ENCODE data around the gene SCN3A. TPM values are rescaled to one million over a fixed set of nuclear protein-coding genes. Genes with fewer than 3 reads are reported as not detected.

SCN3A gene
- total and polyA plus RNA-seq, 4 experiments from 2014 or later: not detected

GRCh38 chr2:165056564-165056963, 147.3 kb downstream of the SCN3A start:
- no peaks in the 10 kb centered on the region for H3K4me1 ChIP-seq (ENCODE audit: insufficient read depth, low read length)
- intact Hi-C loops (cut with micrococcal nuclease): no loop called here
- DNase-seq: no peak
- H3K27me3 Mint-ChIP-seq: no peaks in the 10 kb centered on the region
- H3K27ac ChIP-seq (ENCODE audit: low read depth, low read length): no peak overlapping the region
- peaks cover 0 to 4% (median 0%) of the 10 kb centered on the region in 8 donors for H3K9me3 Mint-ChIP-seq
- no peak overlapping the region for H3K27ac Mint-ChIP-seq
- CTCF ChIA-PET (ENCODE audit: partially characterized antibody): no interaction called here
- no peaks in the 10 kb centered on the region for H3K27me3 ChIP-seq (ENCODE audit: insufficient read depth, low read length)
- H3K9me3 ChIP-seq (ENCODE audit: control insufficient read depth in 1 of 2, low read length in 2 of 2): no peaks in the 10 kb centered on the region
- POLR2A ChIA-PET (ENCODE audit: partially characterized antibody): no interaction called here
- H3K4me1 Mint-ChIP-seq: peaks cover 0 to 2% (median under 1%) of the 10 kb centered on the region in 4 donors
- H3K4me3 ChIP-seq (ENCODE audit: low read length in 2 of 2): no peak overlapping the region
- no peak overlapping the region for H3K4me3 Mint-ChIP-seq
- no peaks in the 10 kb centered on the region for H3K36me3 ChIP-seq (ENCODE audit: insufficient read depth, low read length)
- H3K36me3 Mint-ChIP-seq: no peaks in the 10 kb centered on the region

- Mint-ChIP-seq H3K9me3 (peaks cover 0 to 2% (median 0%) of the 10 kb centered on the region in 8 donors), H3K27ac (no peak overlapping the region), H3K4me3 (no peak overlapping the region), H3K4me1 (peaks cover 0 to 2% (median under 1%) of the 10 kb centered on the region in 4 donors), H3K36me3 (no peaks in the 10 kb centered on the region), H3K27me3 (no peaks in the 10 kb centered on the region)
- H3K9me3 ChIP-seq (ENCODE audit: control insufficient read depth in 1 of 2, low read length in 2 of 2): no peaks in the 10 kb centered on the region
- CTCF ChIA-PET (ENCODE audit: partially characterized antibody): no interaction called here
- no peaks in the 10 kb centered on the region for H3K4me1 ChIP-seq (ENCODE audit: insufficient read depth, low read length)
- DNase-seq: no peak
- H3K36me3 ChIP-seq (ENCODE audit: insufficient read depth, low read length): no peaks in the 10 kb centered on the region
- no peak overlapping the region for H3K27ac ChIP-seq (ENCODE audit: low read depth, low read length)
- H3K27me3 ChIP-seq (ENCODE audit: insufficient read depth, low read length): no peaks in the 10 kb centered on the region
- intact Hi-C loops (cut with micrococcal nuclease): no loop called here
- POLR2A ChIA-PET (ENCODE audit: partially characterized antibody): no interaction called here
- no peak overlapping the region for H3K4me3 ChIP-seq (ENCODE audit: low read length in 2 of 2)
Observed at GRCh38 chr2:165055082-165055851, 148.6 kb downstream of the SCN3A start.

GRCh38 chr2:165054652-165055051, 149.2 kb downstream of the SCN3A start:
- Mint-ChIP-seq H3K27me3 (no peaks in the 10 kb centered on the region), H3K9me3 (peaks cover 0 to 2% (median 0%) of the 10 kb centered on the region in 8 donors), H3K4me3 (no peak overlapping the region), H3K36me3 (no peaks in the 10 kb centered on the region), H3K27ac (no peak overlapping the region), H3K4me1 (peaks cover 0 to 2% (median under 1%) of the 10 kb centered on the region in 4 donors)
- Histone ChIP-seq H3K9me3 (ENCODE audit: control insufficient read depth in 1 of 2, low read length in 2 of 2) (no peaks in the 10 kb centered on the region), H3K27ac (ENCODE audit: low read depth, low read length) (no peak overlapping the region), H3K4me1 (ENCODE audit: insufficient read depth, low read length) (no peaks in the 10 kb centered on the region), H3K27me3 (ENCODE audit: insufficient read depth, low read length) (no peaks in the 10 kb centered on the region), H3K36me3 (ENCODE audit: insufficient read depth, low read length) (no peaks in the 10 kb centered on the region), H3K4me3 (ENCODE audit: low read length in 2 of 2) (no peak overlapping the region)
- intact Hi-C loops (cut with micrococcal nuclease): no loop called here
- POLR2A ChIA-PET (ENCODE audit: partially characterized antibody): no interaction called here
- no peak for DNase-seq
- CTCF ChIA-PET (ENCODE audit: partially characterized antibody): no interaction called here

- Mint-ChIP-seq H3K4me3 (no peak overlapping the region), H3K27me3 (peaks cover 0 to 2% of the 10 kb centered on the region in 2 donors), H3K4me1 (no peaks in the 10 kb centered on the region), H3K36me3 (no peaks in the 10 kb centered on the region), H3K9me3 (peaks cover 0 to 9% (median 3%) of the 10 kb centered on the region in 8 donors), H3K27ac (no peak overlapping the region)
- Histone ChIP-seq H3K27ac (ENCODE audit: low read depth, low read length) (no peak overlapping the region), H3K36me3 (ENCODE audit: insufficient read depth, low read length) (no peaks in the 10 kb centered on the region), H3K27me3 (ENCODE audit: insufficient read depth, low read length) (no peaks in the 10 kb centered on the region), H3K9me3 (ENCODE audit: control insufficient read depth in 1 of 2, low read length in 2 of 2) (no peaks in the 10 kb centered on the region), H3K4me1 (ENCODE audit: insufficient read depth, low read length) (no peaks in the 10 kb centered on the region), H3K4me3 (ENCODE audit: low read length in 2 of 2) (no peak overlapping the region)
- CTCF ChIA-PET (ENCODE audit: partially characterized antibody): interaction anchor here (0.9 to 1.5 kb wide), 2 partner anchors 51 to 53 kb away, joined by 3 read pairs; no protein-coding TSS in a partner anchor
- DNase-seq: no peak
- POLR2A ChIA-PET (ENCODE audit: partially characterized antibody): no interaction called here
- intact Hi-C loops (cut with micrococcal nuclease): no loop called here
Observed at GRCh38 chr2:165044505-165045303, 159.1 kb downstream of the SCN3A start.

Other genes with a start within 250 kb of the SCN3A start
- not detected for gene SLC38A11, start 248.5 kb downstream of the SCN3A start, total RNA-seq
- not detected for gene SLC38A11, start 248.5 kb downstream of the SCN3A start, polyA plus RNA-seq
- not detected for gene SCN2A, start 35.4 kb upstream of the SCN3A start, total RNA-seq
- not detected for gene SCN2A, start 35.4 kb upstream of the SCN3A start, polyA plus RNA-seq